Panc1 (cell line): ENCODE data around the gene CPT1C. TPM values are rescaled to one million over a fixed set of nuclear protein-coding genes. Genes with fewer than 3 reads are reported as not detected.
A peak's percentile ranks its signal among the peaks of the same experiment; 100 is the strongest.

ENCODE experiments used
- ATAC-seq: fragments of 200-7000 bp; cut with Tn5 transposase; 2 replicates; pipeline ENCODE4 v1.9.1; 2020; ENCODE audit warnings: mild to moderate bottlenecking, moderate library complexity
- BruUV-seq: library from RNA; stranded (reverse); fragments of 400-500 nt; replicated peaks from 2 replicates; lab custom pipeline; 2021; lab: Mats Ljungman, UMichigan
- CTCF ChIA-PET: fragments of 300-600 bp; sonication (Branson Sonifier 250); formaldehyde crosslinking; loops from one replicate; lab custom pipeline; 2022; ENCODE audit warnings: antibody characterized with exemption; lab: Charles Lee
- POLR2A ChIA-PET: fragments of 300-600 bp; sonication (Branson Sonifier 250); formaldehyde crosslinking; loops from one replicate; lab custom pipeline; 2022; ENCODE audit warnings: antibody characterized with exemption; lab: Charles Lee
- DNase-seq: peaks from one replicate; pipeline ENCODE4 v3.0.0-alpha.2; 2010; ENCODE audit warnings: low read depth, low spot score
- H3K27ac ChIP-seq: 2 replicates; pipeline ENCODE4 v1.5.1; 2011; ENCODE audit warnings: mild to moderate bottlenecking, low read length, inconsistent platforms
- H3K27me3 ChIP-seq: fragments of 200-500 bp; sonication (Bioruptor generic); 2 replicates; pipeline ENCODE4 v1.6.0; 2014; ENCODE audit warnings: low read length, inconsistent platforms; ENCODE audit not compliant: control insufficient read depth, insufficient read depth
- H3K36me3 ChIP-seq: fragments of 200-500 bp; sonication (Bioruptor generic); 2 replicates; pipeline ENCODE4 v1.5.1; 2014; ENCODE audit warnings: inconsistent platforms, mild to moderate bottlenecking, low read length, moderate library complexity; ENCODE audit not compliant: control insufficient read depth, insufficient read depth
- H3K4me1 ChIP-seq: 2 replicates; pipeline ENCODE4 v1.5.1; 2011; ENCODE audit warnings: inconsistent platforms, mild to moderate bottlenecking, low read length, moderate library complexity; ENCODE audit not compliant: control insufficient read depth, insufficient read depth
- H3K4me3 ChIP-seq, 2 experiments: 2 replicates each; pipeline ENCODE4 v1.5.1; 2011 to 2012; ENCODE audit warnings: low read depth in 2 of 2, low read length in 2 of 2, mild to moderate bottlenecking in 2 of 2, inconsistent platforms in 1 of 2, moderate library complexity in 1 of 2
- H3K9me3 ChIP-seq: fragments of 200-500 bp; sonication (Bioruptor generic); 2 replicates; pipeline ENCODE4 v1.5.1; 2014; ENCODE audit warnings: low read depth, mild to moderate bottlenecking, inconsistent platforms, low read length, moderate library complexity; ENCODE audit not compliant: control insufficient read depth, insufficient read depth
- POLR2AphosphoS5 ChIP-seq: IDR thresholded peaks from 2 replicates; pipeline ENCODE4 v1.6.1; 2012; ENCODE audit warnings: mild to moderate bottlenecking, low read depth, low read length, moderate library complexity
- SIN3A ChIP-seq: IDR thresholded peaks from 2 replicates; pipeline ENCODE4 v1.6.1; 2012; ENCODE audit warnings: low read depth, mild to moderate bottlenecking, low read length, moderate library complexity, borderline replicate concordance; ENCODE audit not compliant: insufficient read depth
- TCF7L2 ChIP-seq: IDR thresholded peaks from 2 replicates; pipeline ENCODE4 v1.6.1; 2011; ENCODE audit warnings: mild to moderate bottlenecking, low read depth, low read length, inconsistent platforms
- in situ Hi-C: cut with HindIII; loops from 2 replicates; pipeline ENCODE4 v1.10.0; 2016; ENCODE audit warnings: low sequenced_read_pairs, low pct_unique_long_range_greater_than_20kb
- intact Hi-C: fragments of 100-400 bp; cut with micrococcal nuclease; formaldehyde crosslinking; loops from one replicate; pipeline ENCODE4 v1.10.0; 2022; ENCODE audit not compliant: unreplicated experiment
- total RNA-seq: library from RNA; stranded (reverse); gene quantifications from one replicate; pipeline ENCODE4 v1.2.1, GENCODE V29; 2021; ENCODE audit not compliant: unreplicated experiment
- TF ChIP-seq, protein P1 (sequence below): fragments of 450-650 bp; IDR thresholded peaks from 2 replicates; pipeline ENCODE4 v1.5.1; 2017; ENCODE audit warnings: mild to moderate bottlenecking
- TF ChIP-seq, protein P2 (sequence below), 2 experiments: IDR thresholded peaks; 2 replicates each; pipeline ENCODE4 v1.6.1; 2011 to 2012; ENCODE audit warnings: low read depth in 2 of 2, control low read depth in 1 of 2, low read length in 1 of 2, mild to moderate bottlenecking in 1 of 2, moderate library complexity in 1 of 2; ENCODE audit not compliant: insufficient read depth in 1 of 2

CPT1C gene
- total RNA-seq, 1 experiment from 2014 or later, result 0.23 TPM

DNA sequence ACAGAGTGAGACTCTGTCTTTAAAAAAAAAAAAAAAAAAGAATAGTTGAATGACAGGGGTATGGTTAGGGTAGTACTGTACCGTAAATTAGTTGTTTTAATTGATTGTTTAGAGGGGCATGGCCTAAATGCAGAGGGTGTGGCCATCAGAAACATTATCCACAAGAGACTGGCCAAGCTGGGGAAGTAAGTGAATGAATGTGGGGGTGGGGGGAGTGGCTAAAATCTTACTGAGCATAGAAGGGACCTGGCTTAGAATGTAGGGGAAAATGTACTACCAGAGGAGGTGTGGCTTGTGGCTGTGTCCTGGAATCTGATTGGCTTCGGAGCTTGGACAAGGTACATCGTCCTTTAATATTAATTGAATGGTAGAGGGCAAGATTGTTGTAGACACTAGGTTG, 21.4 kb upstream of the CPT1C start:
- CTCF ChIA-PET, result no interaction called here
- ATAC-seq (no peak), DNase-seq (no peak)
- intact Hi-C loops, result no loop called here
- in situ Hi-C loops, result no loop called here
- H3K9me3 ChIP-seq, result no peaks in the 10 kb centered on the region
- POLR2A ChIA-PET, result no interaction called here
- TF ChIP-seq POLR2AphosphoS5 (no peak), SIN3A (no peak), TCF7L2 (no peak)
- TF ChIP-seq, protein P1, sequence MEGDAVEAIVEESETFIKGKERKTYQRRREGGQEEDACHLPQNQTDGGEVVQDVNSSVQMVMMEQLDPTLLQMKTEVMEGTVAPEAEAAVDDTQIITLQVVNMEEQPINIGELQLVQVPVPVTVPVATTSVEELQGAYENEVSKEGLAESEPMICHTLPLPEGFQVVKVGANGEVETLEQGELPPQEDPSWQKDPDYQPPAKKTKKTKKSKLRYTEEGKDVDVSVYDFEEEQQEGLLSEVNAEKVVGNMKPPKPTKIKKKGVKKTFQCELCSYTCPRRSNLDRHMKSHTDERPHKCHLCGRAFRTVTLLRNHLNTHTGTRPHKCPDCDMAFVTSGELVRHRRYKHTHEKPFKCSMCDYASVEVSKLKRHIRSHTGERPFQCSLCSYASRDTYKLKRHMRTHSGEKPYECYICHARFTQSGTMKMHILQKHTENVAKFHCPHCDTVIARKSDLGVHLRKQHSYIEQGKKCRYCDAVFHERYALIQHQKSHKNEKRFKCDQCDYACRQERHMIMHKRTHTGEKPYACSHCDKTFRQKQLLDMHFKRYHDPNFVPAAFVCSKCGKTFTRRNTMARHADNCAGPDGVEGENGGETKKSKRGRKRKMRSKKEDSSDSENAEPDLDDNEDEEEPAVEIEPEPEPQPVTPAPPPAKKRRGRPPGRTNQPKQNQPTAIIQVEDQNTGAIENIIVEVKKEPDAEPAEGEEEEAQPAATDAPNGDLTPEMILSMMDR, result no peak
- TF ChIP-seq, protein P2, sequence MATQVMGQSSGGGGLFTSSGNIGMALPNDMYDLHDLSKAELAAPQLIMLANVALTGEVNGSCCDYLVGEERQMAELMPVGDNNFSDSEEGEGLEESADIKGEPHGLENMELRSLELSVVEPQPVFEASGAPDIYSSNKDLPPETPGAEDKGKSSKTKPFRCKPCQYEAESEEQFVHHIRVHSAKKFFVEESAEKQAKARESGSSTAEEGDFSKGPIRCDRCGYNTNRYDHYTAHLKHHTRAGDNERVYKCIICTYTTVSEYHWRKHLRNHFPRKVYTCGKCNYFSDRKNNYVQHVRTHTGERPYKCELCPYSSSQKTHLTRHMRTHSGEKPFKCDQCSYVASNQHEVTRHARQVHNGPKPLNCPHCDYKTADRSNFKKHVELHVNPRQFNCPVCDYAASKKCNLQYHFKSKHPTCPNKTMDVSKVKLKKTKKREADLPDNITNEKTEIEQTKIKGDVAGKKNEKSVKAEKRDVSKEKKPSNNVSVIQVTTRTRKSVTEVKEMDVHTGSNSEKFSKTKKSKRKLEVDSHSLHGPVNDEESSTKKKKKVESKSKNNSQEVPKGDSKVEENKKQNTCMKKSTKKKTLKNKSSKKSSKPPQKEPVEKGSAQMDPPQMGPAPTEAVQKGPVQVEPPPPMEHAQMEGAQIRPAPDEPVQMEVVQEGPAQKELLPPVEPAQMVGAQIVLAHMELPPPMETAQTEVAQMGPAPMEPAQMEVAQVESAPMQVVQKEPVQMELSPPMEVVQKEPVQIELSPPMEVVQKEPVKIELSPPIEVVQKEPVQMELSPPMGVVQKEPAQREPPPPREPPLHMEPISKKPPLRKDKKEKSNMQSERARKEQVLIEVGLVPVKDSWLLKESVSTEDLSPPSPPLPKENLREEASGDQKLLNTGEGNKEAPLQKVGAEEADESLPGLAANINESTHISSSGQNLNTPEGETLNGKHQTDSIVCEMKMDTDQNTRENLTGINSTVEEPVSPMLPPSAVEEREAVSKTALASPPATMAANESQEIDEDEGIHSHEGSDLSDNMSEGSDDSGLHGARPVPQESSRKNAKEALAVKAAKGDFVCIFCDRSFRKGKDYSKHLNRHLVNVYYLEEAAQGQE (IDR thresholded peaks at IDR 0.05; ENCODE audit: insufficient read depth in 1 of 2, low read depth in 2 of 2, low read length in 1 of 2), result no peak
- H3K4me1 ChIP-seq, result peaks cover 6% of the 10 kb centered on the region; the same call in 1 of the 2 replicates
- H3K4me3 ChIP-seq, result no peak overlapping the region
- H3K27ac ChIP-seq, result no peak overlapping the region
- H3K36me3 ChIP-seq, result peaks cover 10% of the 10 kb centered on the region; the same call in 1 of the 2 replicates
- BruUV-seq, result no TSS peak
- no peaks in the 10 kb centered on the region for H3K27me3 ChIP-seq

DNA sequence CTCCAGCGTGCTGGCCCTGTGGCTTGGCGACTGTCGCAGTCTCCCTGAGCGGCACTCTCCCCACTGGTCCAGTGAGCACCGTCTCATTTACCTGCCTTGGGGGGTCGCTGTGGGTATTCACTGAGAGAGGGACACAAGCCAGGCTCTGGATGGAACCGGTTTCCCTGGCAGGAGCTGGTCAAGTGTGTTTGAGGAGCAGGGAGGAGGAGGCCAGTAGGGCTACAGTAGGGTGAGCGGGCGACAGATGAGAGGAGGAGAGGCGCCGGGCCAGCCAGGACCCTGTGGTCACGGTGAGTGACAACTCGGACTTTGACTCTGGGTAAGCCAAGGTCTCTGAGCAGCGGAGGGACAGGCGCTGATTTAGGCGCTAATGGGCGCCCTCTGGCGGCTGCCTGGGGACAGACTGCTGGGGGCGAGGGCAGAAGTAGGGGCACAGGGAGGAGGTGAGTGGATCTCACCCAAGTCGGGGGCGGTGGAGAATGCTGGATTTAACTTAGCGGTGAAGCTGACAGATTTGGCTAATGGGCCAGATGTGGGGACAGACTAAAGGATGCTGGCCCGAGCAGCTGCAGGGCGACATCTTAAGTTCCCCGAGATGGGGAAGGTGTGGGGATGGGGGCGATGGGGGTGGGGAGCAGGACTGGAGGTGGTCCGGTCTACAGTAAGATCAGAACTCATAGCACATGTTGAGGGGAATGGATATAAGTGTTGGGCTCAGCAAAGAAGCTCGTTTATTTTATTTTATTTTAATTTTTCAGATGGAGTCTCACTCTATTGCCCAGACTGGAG, 18.6 kb upstream of the CPT1C start:
- no peaks in the 10 kb centered on the region; the same call in 1 of the 2 replicates for H3K36me3 ChIP-seq
- intact Hi-C loops, result no loop called here
- ATAC-seq, result peak; percentile 40
- ChIA-PET CTCF (interaction anchor here (1.0 kb wide), 1 partner anchor 9 kb away, joined by 6 read pairs; no protein-coding TSS in a partner anchor), POLR2A (no interaction called here)
- H3K27me3 ChIP-seq, result no peaks in the 10 kb centered on the region
- in situ Hi-C loops, result no loop called here
- H3K4me3 ChIP-seq, result no peak overlapping the region
- H3K27ac ChIP-seq, result 0 out of 2 replicates have a peak overlapping the region, but pooled peaks have one; percentile 23
- TF ChIP-seq, protein P1, result peak; percentile 93
- TF ChIP-seq POLR2AphosphoS5, result no peak
- H3K4me1 ChIP-seq, result peaks cover 4% of the 10 kb centered on the region; the same call in 1 of the 2 replicates
- H3K9me3 ChIP-seq, result no peaks in the 10 kb centered on the region
- no TSS peak for BruUV-seq
- DNase-seq, result no peak
